Stimulated activated CD4-positive, alpha-beta T cell treated with anti-CD3 and anti-CD28 coated beads, TNF-alpha, amount 100 ng/mL, for 4 hours (primary cell): Measurements from ENCODE around the gene GLYATL1.
A peak's percentile ranks its signal among the peaks of the same experiment; 100 is the strongest.

Experiments
- DNase-seq, 3 experiments: peaks; one replicate each; pipeline ENCODE4 v3.0.0-alpha.2; 2020; ENCODE audit warnings: low read depth in 3 of 3

The GLYATL1 gene

DNA sequence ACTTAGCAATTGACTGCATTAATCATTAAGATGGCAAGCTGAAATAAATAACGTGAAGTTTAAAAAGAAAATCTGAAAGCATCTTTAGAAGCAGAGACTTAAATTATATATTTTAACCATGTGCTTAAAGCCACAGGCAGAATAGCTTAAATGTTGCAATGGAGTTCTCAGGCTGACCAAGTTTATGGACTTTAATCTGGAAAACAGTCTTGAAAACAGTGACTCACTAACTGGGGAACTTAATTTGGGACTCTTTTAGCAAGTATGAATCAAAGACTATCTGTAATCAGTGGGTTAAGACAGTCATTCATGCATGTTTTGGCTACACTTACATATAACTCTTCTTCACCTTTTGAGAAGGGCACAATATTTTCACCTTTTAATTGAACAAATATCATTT, 12.6 kb upstream of the GLYATL1 start:
- no peak for DNase-seq

GRCh38 chr11:58927393-58928106, 11.7 kb upstream of the GLYATL1 start:
- DNase-seq = no peak

DNA sequence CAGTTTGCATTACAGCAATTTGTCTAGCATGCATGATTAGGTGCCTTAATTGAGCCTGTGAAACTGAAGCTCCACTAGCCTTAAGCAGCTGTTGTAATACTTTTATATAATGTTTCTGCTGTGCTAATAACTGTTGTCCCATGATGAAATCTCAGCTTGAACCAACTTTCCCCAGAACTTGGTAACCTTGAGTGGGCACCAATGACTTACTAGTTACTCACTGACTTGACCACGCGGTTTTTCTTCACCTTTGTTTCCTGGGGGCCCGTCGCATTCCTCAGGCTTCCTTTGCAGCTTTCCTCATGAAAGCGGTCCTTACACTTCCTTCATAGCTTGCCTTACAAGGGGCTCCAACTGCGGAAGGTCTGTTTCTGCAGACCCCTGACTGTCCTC, 11.2 kb upstream of the GLYATL1 start:
- DNase-seq = no peak

DNA sequence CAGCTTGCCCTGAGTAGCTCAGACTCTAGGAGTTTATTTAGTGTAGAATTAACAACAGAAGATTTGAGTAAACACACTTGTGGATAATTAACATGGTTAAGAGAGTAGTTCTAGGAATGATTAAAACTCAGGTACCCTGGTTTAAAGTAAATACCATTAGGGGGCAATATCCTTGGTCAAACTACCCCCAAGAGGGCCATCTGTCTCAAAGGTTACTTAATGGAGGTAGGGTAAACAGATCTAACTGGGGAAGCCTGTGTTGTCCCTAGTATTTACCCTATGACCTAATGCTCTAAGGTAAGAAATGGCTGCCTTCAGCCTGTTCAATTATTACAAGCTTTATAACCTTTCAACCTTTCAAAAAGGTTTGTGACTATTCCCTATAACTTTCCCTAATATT, 10.6 kb upstream of the GLYATL1 start:
- no peak for DNase-seq

DNA sequence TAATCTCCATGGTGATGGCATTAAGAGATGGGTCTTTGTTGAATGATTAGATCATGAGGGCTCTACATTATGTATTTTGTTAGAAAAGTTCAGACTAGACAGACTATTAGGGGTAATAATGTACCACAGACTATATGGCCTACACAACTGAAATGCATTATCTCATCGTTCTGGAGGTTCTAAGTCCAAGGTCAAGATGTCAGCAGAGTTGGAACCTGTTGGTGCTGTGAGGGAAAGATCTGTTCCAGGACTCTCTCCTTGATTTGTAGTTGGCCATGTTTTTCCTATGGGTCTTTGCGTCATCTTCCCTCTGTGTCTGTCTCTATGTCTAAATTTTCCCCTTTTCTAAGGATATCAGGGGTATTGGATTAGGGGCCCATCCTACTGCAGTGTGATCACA, 8.4 kb upstream of the GLYATL1 start:
- DNase-seq = no peak

DNA sequence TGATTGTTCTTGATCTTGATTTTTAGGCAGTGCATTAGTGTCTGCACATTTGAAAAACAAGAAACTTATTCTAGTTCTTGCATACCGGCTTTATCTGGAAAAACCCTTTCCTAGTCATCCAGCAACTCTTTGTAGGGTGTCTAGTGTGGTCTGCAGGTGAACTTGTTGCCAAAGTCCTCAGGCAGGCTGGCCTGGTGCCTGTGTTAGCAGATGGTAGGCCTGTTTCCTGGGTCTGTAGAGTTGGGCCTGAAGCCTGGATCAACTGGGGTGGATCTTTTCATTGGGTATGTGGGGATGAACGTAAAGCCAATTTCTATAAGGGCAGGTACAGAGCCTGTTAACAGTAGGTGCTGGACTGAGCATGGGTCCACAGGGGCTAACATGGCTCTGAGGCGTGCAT, 5.6 kb upstream of the GLYATL1 start:
- no peak for DNase-seq

DNA sequence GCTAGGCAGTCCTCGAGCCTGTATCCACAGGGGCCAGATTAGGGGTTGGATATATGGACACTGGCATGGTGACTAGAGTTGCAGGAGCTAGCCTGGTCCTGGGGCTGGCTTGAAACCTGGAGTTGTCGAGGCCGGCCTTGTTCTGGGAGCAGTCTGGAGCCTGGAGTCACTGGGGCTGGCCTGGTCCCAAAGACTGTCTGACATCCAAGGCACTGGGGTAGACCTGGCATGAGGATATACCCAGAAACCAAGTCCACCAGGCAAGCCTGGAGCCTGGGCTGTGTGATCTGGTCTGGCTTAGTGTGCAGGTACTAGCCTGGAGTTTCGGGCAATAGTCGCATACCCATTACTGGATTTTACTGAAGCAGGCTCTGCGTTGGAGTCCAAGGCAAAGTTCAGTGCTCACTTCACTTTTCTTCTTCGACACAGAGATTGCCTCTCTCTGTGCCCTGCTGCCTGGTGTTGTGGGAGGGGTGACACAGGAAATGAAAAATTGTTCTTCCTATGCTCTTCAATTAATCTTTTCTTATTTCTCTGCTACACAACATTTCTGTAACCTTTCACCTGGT, 4.3 kb upstream of the GLYATL1 start:
- no peak for DNase-seq

DNA sequence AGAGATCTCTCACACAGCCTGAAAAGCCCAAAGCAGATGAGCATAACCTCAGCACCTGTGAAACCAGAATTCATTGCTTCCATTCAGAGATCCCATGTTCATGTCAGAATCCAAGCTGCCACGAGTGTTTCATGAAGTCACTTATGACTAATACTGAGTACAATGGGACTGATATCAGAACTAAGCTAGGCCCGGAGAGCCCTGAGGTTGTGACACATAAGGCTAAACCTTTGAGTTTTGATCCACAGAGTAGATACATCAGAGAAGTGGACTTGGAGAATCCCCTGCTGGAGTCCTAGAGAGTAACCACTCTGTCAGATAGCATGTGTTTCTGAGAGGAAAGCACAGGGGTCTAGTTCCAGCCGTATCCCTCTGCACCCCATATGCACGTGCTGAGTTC, 890 bp upstream of the GLYATL1 start:
- DNase-seq = no peak

DNA sequence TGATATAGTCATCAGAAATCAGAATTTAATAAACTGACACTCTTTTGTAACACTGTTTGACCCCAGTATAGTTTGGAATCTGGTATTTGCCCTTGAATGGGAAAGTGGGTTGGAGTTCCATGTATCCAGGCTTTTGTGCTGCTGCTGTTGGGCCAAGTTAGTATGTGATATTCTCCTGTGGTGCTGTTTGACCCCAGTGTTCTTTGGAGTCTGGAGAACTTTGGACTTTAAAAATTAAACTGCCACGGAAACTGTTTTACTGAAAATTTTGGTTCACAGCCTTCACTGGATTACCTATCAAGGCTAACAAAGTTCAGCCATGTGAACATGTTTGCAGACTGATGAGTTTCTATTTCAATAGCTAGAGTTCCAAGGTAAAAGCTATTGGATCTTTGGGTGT, 740 bp downstream of the GLYATL1 start:
- DNase-seq = no peak

DNA sequence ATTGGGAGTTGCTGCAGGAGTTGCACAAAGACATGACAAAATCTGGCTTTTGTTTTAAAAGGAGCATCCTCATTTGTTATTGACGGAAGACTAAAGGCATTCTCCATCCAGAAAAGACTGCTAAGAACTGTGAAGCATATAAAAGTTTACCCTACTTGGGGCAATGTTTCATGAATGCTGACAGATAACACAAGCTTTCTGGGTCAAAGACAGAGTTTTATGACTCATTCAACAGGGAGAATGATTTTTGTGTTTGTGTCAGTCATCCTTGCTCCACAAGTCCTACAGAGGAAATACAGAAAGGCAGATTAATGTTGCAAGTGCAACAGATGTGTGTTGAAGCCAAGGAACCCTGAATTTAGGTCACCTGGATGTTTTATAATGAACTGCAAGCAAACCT, 2.5 kb downstream of the GLYATL1 start:
- no peak for DNase-seq

DNA sequence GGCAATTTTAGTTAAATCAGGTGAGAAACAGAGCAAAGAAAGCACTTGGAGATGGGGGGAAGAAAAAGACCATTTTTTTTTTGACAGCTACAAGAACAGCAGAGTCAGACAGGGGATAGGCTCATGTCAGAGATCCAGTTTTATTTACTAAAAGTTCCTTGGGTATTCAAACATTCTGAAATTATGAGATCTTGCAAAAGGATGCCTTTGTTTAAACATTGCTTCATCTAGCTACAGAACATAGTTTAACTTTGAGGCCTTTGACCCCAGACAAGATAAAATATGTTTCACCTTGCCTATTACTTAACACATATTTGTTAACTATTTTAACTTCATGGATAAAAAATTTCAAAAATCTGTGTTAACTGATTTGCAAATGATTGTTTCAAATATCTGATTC, 6.4 kb downstream of the GLYATL1 start:
- DNase-seq = no peak

DNA sequence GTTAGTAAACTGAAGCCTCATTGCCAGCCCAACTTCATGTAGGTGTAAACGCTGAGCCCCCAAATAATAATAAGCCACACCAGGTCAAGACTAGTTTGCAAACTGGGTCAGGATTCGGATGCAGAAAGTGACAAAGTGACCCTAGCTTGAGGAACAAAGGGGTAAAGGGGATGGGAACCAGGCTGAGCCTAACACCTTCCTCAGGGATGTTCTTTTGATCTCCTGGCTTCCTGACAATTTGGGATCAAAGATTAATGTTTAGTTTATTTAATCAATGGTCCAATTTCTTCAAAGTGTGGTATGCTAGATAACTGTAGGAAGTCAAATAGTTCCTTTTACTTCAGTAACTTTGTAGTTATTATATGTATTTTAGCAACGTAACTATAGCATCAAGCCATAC, 9.9 kb downstream of the GLYATL1 start:
- DNase-seq = no peak

- no peak for DNase-seq
Observed at GRCh38 chr11:58957922-58958321, 18.6 kb downstream of the GLYATL1 start.

DNA sequence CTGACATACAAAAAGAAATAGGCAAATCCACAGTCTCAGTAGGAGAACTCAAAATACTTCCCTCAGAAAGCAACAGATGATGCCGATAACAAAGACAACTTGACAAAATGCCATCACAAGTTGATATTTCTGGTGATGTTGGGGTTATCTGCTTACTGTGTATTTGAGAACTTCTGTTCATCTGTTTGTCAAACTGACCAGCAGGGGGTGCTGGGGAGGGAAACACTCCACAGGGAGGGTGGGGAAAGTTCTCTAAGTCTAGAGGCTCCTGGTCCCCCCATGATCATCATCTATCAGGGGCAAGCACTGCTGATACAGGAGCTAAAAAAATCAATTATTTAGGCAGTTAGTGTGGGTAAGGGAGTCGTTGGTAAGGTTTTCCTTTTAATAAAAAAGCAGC, 19.2 kb downstream of the GLYATL1 start:
- peak in 1 of 3 experiments; percentile 9 for DNase-seq

- no peak for DNase-seq
Observed at GRCh38 chr11:58963551-58964104, 24.3 kb downstream of the GLYATL1 start.

- DNase-seq = no peak
Observed at GRCh38 chr11:58965246-58965985, 26.1 kb downstream of the GLYATL1 start.

GRCh38 chr11:58968251-58968711, 29.0 kb downstream of the GLYATL1 start:
- DNase-seq = no peak

GRCh38 chr11:58977470-58977869, 38.2 kb downstream of the GLYATL1 start:
- no peak for DNase-seq

DNA sequence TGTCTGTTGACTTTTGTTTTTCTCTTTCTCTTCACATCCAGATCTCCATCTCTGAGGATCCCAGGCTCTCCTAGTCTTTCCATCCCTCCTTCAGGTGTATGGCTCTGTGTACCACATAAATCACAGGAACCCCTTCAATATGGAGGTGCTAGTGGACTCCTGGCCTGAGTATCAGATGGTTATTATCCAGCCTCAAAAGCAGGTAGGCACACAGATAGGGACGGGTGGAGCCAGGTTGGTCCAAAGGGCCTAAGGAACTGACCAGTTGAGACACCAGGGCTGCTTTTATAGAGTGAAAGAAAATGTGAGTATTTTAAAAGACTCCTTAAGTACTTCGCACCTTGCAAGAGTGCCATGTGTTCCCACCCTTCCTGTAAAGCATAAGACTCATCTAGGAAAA, 39.9 kb downstream of the GLYATL1 start:
- no peak for DNase-seq

DNA sequence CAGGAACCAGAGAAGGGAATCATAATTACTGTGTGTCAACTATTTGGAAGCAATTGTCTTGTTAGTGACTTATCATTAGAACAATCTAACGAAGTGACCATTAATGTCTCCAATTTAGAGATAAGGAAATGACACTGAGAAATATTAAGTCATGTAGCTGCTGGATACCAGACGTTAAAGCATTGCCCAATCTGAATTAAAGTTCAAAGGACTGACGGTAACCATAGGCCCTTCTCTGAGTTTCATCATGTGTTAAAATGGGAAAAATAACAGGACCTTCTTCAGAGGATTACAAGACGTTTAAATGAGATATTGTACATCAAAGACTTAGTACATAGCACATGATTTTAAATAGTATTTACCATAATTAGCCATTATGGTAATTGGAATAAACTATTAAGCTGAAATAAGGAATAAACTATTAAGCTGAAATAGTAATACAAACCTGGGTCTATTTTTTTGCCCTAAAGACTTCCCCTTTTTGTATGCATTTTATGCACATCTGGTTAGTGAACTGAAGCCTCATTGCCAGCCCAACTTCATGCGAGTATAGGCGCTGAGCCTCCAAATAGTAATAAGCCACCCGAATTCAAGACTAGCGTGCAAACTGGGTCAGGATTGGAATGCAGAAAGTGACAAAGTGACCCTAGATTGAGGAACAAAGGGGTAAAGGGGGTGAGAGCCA, 41.0 kb downstream of the GLYATL1 start:
- no peak for DNase-seq

GRCh38 chr11:58992489-58992888, 53.2 kb downstream of the GLYATL1 start:
- DNase-seq = no peak

GRCh38 chr11:58994171-58994570, 54.9 kb downstream of the GLYATL1 start:
- no peak for DNase-seq
